ENCODE results near the gene CLIC4.
"Not testable (repeated sequence)": the region's sequence is repeated elsewhere in the genome, so short reads cannot be mapped to it uniquely, and the experiment has no call there.

CLIC4 gene

GRCh38 chr1:24745711-24746413 is 615 bp downstream of the CLIC4 start:
- no peak for DNase-seq (ENCODE audit: low read depth in 2 of 2)

- no peak for DNase-seq (ENCODE audit: low read depth in 2 of 2)
These were observed 3.2 kb downstream of the CLIC4 start for GRCh38 chr1:24748191-24749121.

DNA sequence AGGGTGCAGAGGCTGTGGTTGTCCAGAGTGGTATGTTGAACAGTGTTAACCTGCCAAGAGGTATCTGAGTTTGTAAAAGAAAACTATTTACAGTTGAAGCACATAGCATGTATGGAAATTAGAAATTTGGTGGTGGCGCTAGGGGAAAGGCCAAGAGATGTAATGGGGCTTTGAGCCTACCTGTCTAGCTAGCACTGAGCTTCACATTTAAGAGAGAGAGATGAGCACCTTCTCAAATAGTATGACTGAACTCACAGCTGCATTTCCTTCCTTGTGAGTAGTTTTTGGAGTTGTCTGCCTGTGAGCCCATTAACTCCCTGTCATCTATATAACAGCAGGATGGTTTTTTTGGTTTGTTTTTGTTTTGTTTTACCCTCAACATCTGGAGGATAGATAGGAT is 4.0 kb downstream of the CLIC4 start:
- DNase-seq (ENCODE audit: low read depth in 2 of 2) = no peak

DNA sequence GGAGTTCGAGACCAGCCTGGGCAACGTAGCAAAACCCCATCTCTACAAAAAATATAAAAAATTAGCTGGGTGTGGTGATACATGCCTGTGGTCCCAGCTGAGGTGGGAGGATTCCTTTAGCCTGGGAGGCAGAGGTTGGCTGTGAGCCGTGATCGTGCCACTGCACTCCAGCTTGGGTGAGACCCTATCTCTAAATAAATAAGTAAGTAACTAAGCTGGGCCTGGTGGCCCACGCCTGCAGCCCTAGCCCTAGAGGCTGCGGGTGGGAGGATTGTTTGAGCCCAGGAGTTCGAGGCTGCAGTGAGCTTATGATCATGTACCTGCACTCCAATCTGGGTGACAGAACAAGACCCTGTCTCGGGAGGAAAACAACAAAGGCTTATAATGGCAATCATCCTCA is 4.6 kb downstream of the CLIC4 start:
- no peak for DNase-seq (ENCODE audit: low read depth in 2 of 2)

DNA sequence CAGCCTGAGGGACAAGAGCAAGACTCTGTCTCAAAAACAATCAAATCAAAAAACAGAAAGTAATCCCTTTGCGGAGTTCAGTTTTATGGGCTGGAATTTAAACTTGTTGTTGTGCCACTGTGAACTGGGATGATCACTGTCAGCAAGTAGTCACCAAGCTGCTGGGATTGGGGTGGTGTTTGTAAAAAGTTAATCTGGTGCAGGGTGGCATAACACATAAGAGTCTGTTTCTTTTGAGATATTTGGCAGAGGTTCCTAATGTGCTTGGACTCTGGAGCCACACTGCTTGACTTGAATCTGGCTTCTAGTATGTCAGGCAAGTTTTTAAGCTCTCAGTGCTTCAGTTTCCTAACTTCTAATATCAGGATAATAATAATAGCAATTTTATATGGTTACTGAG is 6.6 kb downstream of the CLIC4 start:
- DNase-seq (ENCODE audit: low read depth in 2 of 2) = no peak

DNA sequence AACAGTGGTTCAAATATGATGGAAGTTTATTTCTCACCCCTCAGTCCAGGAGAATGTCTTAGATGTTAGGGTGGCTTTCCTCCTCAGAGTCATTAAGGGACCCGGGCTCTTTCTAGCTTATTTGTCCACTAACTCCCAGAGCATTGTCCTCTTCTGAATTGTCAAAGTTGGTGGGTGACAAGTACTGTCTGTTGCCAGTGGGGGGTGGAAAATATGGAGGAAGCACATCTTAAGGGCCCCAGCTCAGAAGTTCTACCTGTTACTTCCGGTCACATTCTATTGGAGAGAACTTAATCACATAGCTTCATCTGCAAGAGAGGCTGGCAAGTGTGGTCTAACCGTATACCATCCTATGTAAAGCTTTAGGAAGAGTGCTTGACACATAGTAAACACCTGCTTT is 7.1 kb downstream of the CLIC4 start:
- DNase-seq (ENCODE audit: low read depth in 2 of 2) = no peak

DNA sequence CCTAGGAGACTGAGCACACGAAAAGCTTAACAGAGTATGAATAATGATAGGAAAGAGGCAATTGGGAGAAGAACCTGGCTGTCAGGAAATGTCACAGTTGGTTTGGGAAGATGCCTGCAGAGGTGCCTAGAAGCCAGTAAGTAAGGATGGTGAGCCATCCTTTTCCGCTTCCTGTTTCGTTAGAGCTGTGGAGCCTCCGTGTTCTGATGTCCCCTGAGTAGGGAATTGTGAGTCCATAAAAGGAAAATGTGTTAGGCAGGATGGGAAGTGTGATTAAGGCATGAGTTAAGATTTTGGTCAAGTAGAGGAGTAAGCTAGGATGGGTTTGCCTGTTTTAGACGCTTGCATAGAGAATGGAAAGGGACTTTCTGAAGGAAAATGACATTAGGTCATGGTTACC is 9.0 kb downstream of the CLIC4 start:
- no peak for DNase-seq (ENCODE audit: low read depth in 2 of 2)

DNA sequence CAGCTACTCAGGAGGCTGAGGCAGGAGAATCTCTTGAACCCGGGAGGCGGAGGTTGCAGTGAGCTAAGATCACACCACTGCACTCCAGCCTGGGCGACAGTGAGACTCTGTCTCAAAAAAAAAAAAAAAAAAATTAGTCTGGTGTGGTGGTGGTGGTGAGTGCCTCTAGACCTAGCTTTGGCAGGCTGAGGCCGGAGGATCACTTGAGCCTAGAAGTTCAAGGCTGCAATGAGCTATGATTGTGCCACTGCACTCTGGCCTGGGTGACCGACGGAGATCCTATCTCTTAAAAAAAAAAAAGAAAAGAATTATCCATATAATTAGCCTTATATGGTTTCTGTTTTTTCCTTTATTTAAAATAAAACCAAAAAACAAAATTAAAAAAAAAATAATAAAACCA is 10.1 kb downstream of the CLIC4 start:
- not testable (repeated sequence) for DNase-seq (ENCODE audit: low read depth in 2 of 2)

- DNase-seq (ENCODE audit: low read depth in 2 of 2) = no peak
These were observed 11.1 kb downstream of the CLIC4 start for GRCh38 chr1:24756395-24756794.

GRCh38 chr1:24759492-24759891 is 14.2 kb downstream of the CLIC4 start:
- no peak for DNase-seq (ENCODE audit: low read depth in 2 of 2)

DNA sequence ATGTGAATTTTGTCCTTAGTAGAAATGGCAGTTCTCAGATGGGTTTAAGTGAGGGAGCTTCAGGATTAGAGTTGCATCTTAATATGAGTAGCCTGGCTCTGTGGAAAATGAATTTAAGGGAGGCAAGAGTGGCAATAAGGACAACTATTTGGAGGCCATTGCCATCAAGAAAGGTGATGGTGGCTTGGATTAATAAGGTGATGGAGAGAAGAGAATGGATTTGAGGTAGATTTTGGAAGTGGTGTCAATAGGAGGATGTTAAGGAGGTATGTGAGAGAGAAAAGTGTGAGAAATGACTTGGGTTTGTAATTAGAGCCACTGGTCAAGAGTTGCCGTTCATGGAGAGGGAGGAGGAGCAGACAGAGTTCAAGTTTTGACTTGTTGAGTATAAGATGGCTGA is 16.3 kb downstream of the CLIC4 start:
- DNase-seq (ENCODE audit: low read depth in 2 of 2) = no peak

- DNase-seq (ENCODE audit: low read depth in 2 of 2) = no peak
These were observed 17.0 kb downstream of the CLIC4 start for GRCh38 chr1:24762133-24762676.

- DNase-seq (ENCODE audit: low read depth in 2 of 2) = no peak
These were observed 18.4 kb downstream of the CLIC4 start for GRCh38 chr1:24763671-24764070.

GRCh38 chr1:24764439-24764838 is 19.2 kb downstream of the CLIC4 start:
- DNase-seq (ENCODE audit: low read depth in 2 of 2) = no peak

GRCh38 chr1:24764848-24765247 is 19.6 kb downstream of the CLIC4 start:
- no peak for DNase-seq (ENCODE audit: low read depth in 2 of 2)

- DNase-seq (ENCODE audit: low read depth in 2 of 2) = no peak
These were observed 20.2 kb downstream of the CLIC4 start for GRCh38 chr1:24765308-24765988.

- no peak for DNase-seq (ENCODE audit: low read depth in 2 of 2)
These were observed 22.1 kb downstream of the CLIC4 start for GRCh38 chr1:24767351-24767750.

DNA sequence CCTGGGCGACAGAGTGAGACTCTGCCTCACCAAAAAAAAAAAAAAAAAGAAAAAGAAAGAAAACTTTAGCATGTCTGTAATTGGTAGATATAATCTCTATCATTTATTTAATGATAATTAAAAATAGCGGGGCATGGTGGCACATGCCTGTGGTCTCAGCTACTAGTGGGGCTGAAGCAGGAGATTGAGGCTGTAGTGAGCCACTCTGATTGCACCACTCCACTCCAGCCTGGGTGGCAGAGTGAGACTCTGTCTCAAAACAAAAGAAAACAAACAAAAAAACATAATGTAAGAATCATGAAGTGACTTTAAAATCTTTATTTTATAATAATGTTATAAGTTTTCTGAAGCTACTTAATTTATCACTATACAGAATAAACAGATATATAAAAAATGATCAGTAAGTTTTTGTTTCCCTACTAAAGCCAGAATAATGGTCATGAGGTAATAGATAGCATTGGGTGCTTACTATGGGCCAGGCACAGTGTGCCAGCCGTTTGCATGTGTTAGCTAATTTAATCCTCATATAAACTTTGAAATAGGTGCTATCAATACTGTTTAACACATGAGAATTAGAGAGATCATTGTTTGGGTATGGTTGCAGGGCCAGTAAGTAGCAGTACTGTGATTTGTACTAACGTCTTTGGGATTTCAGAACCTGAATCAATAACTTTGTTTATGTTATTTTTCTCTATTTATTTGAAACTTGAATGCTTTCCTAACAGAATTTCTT is 23.8 kb downstream of the CLIC4 start:
- DNase-seq (ENCODE audit: low read depth in 2 of 2) = no peak

GRCh38 chr1:24769656-24770651 is 24.7 kb downstream of the CLIC4 start:
- no peak for DNase-seq (ENCODE audit: low read depth in 2 of 2)

GRCh38 chr1:24770881-24771280 is 25.6 kb downstream of the CLIC4 start:
- DNase-seq (ENCODE audit: low read depth in 2 of 2) = no peak
